ENCODE data around the gene LRRC7.
"Not testable (repeated sequence)": the region's sequence is repeated elsewhere in the genome, so short reads cannot be mapped to it uniquely, and the experiment has no call there.

The LRRC7 gene

GRCh38 chr1:70045581-70045980, 477.9 kb downstream of the LRRC7 start:
- not testable (repeated sequence) for DNase-seq

- DNase-seq, result no peak
Observed at GRCh38 chr1:70048336-70049094, 480.8 kb downstream of the LRRC7 start.

GRCh38 chr1:70051926-70052325, 484.2 kb downstream of the LRRC7 start:
- DNase-seq, result no peak

- no peak for DNase-seq
Observed at GRCh38 chr1:70057500-70057899, 489.8 kb downstream of the LRRC7 start.

DNA sequence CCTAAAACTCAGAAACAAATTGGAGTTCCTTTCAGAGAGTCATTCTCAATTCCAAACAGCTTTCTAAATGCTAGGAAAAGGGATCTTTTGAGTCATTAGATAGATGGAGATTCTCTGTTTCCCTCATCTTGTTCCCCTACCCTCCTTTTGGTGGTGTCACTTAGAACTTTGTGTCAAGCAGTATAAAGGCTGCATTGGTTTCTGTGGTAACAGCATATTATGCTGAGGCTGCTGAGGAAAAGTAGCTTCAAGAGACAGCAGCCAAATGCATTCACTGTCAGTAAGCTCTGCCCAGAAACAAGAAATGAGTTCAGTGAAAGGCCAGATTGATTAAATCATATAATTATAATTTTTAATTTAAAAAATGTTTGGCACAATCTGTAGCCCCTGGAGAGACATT, 493.5 kb downstream of the LRRC7 start:
- DNase-seq, result no peak

DNA sequence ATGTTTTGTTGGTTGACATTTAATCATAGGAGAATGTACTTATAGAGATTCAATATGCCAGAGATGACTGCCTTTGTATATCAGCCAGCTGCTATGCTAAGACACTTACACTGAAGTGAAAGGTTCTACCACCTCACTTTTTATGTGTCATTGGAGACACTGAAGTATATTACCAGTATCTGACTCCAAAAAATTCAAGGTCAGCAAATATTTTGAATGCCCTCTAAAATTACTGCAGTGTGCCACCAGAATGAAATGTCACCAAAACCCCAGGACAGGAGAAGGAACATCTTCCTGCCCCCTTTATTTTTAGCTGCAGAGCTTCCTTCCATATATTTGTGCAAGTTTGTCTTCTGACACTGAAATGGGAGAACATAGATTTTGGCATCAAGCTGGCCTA, 496.1 kb downstream of the LRRC7 start:
- DNase-seq, result no peak

DNA sequence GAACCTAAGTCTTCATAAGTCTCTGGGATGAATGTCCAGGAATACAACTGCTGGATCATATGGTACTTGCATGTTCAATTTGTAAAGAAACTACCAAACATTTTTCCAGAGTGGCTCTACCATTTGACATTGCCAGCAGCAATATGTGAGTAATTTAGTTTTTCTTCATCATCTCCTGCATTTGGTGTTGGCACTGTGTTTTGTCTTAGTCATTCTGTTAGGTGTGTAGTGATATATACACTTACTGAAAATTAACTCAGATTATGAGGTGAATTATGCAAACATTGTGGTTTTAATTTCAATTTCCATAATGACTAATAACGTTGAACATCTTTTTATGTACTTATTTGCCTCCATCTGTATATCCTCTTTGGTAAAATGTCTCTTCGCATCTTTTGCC, 499.0 kb downstream of the LRRC7 start:
- no peak for DNase-seq

DNA sequence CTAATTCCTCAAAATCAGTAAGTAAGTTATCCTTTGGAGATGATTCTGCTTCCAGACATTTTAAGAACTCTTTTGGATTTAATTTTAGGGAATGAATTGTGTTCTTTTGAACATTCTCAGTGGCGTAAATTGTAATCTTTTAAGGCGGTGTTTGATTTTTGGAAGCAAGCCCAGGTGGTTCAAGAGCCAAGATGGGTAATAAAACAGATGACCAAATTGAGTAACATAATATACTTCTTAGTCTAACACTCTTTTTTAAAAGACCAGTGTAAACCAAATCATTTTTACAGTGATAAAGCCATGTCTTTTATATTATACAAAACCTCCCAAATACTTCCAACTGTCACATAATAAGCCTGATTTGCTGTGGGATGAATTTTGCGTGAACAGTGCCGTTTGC, 503.9 kb downstream of the LRRC7 start:
- peak in 1 of 2 experiments; percentile 37 for DNase-seq

DNA sequence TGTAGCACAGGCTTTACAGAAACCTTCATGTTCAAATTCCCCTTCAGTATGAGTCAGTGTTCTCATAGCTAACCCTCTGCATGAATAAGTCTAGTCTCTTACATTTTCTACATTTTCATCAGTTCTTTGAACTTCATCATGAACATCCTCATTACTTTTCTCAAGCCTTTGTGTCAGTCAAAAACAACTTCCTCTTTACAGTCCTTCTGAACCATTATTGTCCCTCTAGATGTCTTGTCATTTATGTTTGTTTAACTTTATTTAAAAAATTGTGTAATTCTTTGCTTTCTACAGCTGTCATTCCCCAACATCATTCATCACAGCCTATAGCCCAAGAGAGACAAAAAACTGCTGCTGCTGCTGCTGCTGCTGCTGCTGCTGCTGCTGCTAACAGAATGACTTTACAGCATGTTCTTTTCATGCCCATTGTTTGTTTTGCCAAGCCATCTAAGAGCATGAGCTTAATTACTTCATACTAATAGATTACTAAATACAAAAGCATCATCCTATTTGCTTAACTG, 504.6 kb downstream of the LRRC7 start:
- DNase-seq, result peak in 1 of 2 experiments; percentile 38

- DNase-seq, result no peak
Observed at GRCh38 chr1:70075761-70076160, 508.0 kb downstream of the LRRC7 start.

DNA sequence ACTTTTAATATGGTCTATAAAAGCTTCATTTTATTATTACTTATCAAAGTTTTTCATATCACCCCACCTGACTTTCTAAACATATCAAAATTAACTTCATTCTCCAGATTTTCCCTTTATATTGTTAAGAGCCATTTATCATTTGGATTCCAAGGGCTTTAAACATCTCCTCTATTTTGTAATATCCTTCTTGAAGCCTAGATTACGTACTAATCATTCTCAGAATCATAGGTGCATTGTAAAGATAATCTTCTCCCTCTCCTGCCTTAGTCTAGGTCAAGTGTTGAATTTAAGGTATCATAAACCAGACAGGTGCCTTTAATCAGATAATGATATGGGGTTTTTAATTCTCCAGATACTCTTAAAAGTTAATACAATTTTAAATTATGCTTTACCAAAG, 509.3 kb downstream of the LRRC7 start:
- DNase-seq, result no peak

DNA sequence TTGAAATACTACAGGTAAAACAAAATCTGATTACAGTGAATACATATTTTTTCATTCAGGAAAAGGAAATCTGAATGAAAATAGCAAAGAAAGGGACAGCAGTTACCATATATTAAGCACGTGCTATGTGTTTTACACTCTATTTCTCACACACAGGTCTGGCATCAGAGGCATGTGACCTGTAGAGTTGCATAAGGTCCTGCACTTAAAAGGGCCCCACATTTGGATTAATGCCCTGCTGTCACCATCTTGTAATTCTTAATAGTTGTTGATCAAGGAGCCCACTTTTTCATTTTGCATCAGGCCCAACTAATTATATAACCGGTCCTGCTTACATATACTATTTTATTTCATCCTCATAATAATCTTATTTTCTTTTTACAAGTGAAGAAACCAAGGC, 511.8 kb downstream of the LRRC7 start:
- no peak for DNase-seq

DNA sequence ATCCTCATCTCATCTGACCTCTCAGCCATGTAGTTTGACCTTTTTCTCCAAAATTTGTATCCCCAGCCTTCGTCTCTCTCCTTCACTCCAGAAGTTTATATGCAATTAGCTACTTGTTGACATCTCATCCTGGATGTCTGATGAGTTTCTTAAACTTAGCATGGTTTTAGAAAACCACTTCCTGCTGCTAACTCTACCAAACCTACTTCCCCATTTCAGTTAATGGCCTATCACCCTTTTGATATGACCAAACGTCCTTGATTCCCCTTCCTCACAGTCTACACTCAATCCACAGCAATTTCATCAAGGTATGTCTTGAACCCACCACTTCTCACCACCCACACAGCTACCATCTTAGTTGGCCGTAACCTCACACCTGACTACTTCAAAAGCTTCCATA, 515.8 kb downstream of the LRRC7 start:
- no peak for DNase-seq

DNA sequence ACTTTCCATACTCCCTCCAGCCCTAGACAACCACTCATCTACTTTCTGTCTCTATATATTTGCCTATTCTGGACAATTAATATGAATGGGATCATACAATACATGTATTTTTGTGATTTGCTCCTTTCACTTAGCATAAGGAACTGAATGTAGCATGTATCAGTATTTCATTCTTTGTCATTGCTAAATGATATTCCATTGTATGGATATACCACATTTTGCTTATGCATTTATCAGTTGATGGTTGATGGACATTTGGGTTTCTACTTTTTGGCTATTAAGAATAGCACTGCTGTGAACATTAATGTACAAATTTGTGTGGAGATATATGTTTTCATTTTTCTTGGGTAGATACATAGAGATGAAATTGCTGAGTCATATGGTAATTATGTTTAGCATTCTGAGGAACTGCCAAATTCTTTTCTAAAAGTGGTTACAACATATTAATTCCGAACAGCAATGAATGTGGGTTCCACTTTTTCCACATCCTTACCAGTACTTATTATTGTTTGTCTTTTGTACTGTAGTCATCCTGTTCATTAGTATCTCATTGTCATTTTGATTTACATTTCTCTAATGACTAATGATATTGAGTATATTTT, 516.7 kb downstream of the LRRC7 start:
- no peak for DNase-seq

DNA sequence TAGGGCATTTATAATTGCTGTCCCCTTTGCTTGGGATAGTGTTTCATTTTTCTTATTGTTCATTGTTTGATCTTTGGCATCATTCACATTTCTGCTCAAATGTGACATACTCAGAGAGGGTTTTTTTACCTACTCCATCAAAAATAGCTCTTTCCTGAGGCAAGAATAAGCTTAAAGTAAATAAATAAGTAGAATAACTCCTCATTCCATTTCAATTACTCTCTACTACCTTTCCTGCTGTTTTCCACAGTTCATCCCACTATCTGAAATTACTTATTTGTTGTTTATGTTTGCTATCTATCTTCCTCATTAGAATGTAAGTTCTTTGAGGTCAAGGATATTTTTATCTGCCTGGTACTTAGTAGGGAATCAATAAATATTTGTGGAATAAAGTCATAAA, 517.8 kb downstream of the LRRC7 start:
- no peak for DNase-seq

- DNase-seq, result no peak
Observed at GRCh38 chr1:70086897-70087296, 519.2 kb downstream of the LRRC7 start.

DNA sequence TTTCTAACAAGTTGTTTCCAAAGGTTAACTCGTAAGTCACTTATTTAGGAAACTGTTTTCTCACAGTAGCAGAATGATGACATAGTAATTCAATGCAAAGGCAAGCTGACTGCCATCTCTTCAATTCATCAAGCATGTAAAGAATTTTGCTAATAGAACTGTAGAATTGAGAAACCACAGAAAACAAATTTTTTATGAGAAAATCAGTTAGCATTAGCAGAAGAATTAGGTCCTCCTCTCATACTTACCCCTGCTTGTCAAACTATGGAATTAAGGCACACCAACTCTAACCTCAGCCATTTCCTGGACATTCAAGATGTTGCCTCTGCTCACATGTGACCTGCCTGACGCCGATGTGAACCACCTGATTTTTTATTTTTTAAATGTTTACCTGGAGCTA, 522.4 kb downstream of the LRRC7 start:
- DNase-seq, result no peak

DNA sequence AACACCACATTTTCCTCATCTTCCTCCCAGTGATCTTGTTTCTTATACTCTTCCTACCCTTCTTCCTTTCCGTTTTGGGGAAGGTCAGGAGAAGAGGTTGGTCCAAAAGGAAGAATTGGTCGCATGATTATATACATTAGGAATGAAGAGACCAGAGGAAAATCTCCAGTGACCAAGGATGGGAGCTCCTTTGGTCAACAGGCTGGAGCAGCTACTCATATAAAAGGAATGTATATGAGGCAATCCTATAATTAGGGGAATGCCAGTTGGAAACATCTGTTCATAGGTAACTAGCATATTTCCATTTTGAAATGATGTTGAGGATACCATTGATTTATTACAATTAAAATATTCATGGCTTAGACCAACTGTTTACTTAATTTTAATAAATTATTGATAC, 523.2 kb downstream of the LRRC7 start:
- DNase-seq, result no peak

- no peak for DNase-seq
Observed at GRCh38 chr1:70091811-70092210, 524.1 kb downstream of the LRRC7 start.

DNA sequence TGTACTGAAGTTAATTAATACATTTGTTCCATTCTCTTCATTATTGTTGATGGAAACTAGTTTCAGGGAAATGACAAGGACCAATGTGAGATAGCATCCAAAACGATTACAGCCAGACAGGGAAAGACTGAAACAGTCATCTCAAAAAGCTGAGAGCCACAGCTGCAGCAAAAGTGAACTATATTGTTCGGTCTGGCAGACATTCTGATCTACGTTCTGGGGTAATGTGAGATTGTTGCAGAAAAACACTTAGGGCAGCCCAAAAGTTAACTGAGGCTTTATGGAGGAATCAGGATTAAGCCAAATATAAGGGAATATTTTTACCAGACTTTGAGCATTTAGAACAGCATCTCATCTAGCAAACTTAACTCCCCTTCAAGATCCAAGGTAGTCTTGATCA, 524.8 kb downstream of the LRRC7 start:
- no peak for DNase-seq

GRCh38 chr1:70093250-70093975, 525.7 kb downstream of the LRRC7 start:
- DNase-seq, result no peak

DNA sequence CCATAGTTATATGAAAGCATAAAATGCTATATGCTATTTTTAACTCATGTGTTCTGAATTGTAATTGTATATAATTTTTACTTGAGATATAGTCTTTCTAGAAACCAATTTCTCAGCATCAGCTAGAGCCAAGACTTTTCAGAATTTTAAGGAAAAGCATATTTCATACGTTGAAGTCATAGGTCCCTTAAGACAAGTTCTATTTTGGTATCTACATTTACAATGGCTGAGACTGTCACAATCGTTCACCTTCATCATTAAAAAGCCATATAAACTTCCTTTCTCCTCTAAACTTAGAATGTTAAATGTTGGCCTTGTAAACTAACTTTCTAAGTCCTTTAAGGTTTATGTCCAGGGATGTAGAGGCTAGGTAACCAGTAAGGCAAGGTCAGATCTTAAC, 533.5 kb downstream of the LRRC7 start:
- DNase-seq, result no peak

GRCh38 chr1:70101774-70102173, 534.1 kb downstream of the LRRC7 start:
- DNase-seq, result no peak

DNA sequence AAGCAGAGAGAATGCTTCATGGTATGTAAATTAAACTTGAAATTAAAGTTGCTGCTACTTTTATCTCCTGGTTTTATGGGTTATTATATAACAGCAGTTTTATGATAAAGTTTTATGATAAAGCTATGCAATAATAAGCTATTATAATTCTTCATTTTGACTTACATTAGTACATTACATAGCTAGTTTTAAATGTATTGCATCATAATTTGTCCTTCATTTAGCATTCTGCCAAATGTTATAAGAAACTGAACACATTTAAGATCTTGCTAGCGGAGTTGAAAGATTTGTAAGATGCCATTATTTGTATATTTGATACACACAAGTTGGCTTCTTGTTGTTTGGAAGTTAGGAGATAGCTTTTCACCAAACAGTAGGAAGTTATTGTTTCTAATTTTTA, 536.0 kb downstream of the LRRC7 start:
- DNase-seq, result no peak

All from NCI-H2081 (cell line).